HG02798 (cell line): ENCODE data around the gene HLA-E.
"Not testable (repeated sequence)": the region's sequence is repeated elsewhere in the genome, so short reads cannot be mapped to it uniquely, and the experiment has no call there.

Source experiments
- ATAC-seq: cut with Tn5 transposase; IDR thresholded peaks from one replicate; pipeline ENCODE4 v1.9.1; 2021; ENCODE audit warnings: mild to moderate bottlenecking; ENCODE audit not compliant: unreplicated experiment, poor library complexity

Gene HLA-E

GRCh38 chr6:30480536-30481156 is 8.7 kb upstream of the HLA-E start:
- ATAC-seq = no peak

GRCh38 chr6:30481211-30481964 is 7.9 kb upstream of the HLA-E start:
- no peak for ATAC-seq

GRCh38 chr6:30481965-30482644 is 7.2 kb upstream of the HLA-E start:
- ATAC-seq = peak; percentile 66

- ATAC-seq = no peak
Observed at GRCh38 chr6:30483677-30484279, 5.5 kb upstream of the HLA-E start.

- ATAC-seq = no peak
Observed at GRCh38 chr6:30485236-30485635, 4.1 kb upstream of the HLA-E start.

- ATAC-seq = no peak
Observed at GRCh38 chr6:30487926-30488325, 1.4 kb upstream of the HLA-E start.

- not testable (repeated sequence) for ATAC-seq
Observed at GRCh38 chr6:30488697-30489080, 620 bp upstream of the HLA-E start.

- peak; percentile 27 for ATAC-seq
Observed at GRCh38 chr6:30490026-30490876, 942 bp downstream of the HLA-E start.

- ATAC-seq = not testable (repeated sequence)
Observed at GRCh38 chr6:30491291-30491953, 2.1 kb downstream of the HLA-E start.

GRCh38 chr6:30491991-30492952 is 3.0 kb downstream of the HLA-E start:
- ATAC-seq = no peak

- ATAC-seq = no peak
Observed at GRCh38 chr6:30493643-30494250, 4.4 kb downstream of the HLA-E start.

- no peak for ATAC-seq
Observed at GRCh38 chr6:30494291-30494861, 5.1 kb downstream of the HLA-E start.

GRCh38 chr6:30495060-30495459 is 5.8 kb downstream of the HLA-E start:
- ATAC-seq = not testable (repeated sequence)

- no peak for ATAC-seq
Observed at GRCh38 chr6:30495993-30496392, 6.7 kb downstream of the HLA-E start.

- not testable (repeated sequence) for ATAC-seq
Observed at GRCh38 chr6:30497261-30497599, 7.9 kb downstream of the HLA-E start.

GRCh38 chr6:30497714-30498113 is 8.4 kb downstream of the HLA-E start:
- no peak for ATAC-seq

GRCh38 chr6:30498705-30499104 is 9.4 kb downstream of the HLA-E start:
- not testable (repeated sequence) for ATAC-seq
